HG03558 (cell line): Measurements from ENCODE around the gene PHACTR1.

Experiments
- ATAC-seq: cut with Tn5 transposase; IDR thresholded peaks from one replicate; pipeline ENCODE4 v1.9.1; 2021; ENCODE audit warnings: moderate number of reproducible peaks; ENCODE audit not compliant: unreplicated experiment; ENCODE audit errors: extremely low read depth

Gene PHACTR1

GRCh38 chr6:12973386-12973785 lies 256.8 kb downstream of the PHACTR1 start:
- no peak for ATAC-seq

- no peak for ATAC-seq
Measured at GRCh38 chr6:12974551-12974950, 258.0 kb downstream of the PHACTR1 start.

- no peak for ATAC-seq
Measured at GRCh38 chr6:12976366-12976765, 259.8 kb downstream of the PHACTR1 start.

- no peak for ATAC-seq
Measured at GRCh38 chr6:12977206-12977605, 260.6 kb downstream of the PHACTR1 start.

GRCh38 chr6:12977806-12978205 lies 261.2 kb downstream of the PHACTR1 start:
- no peak for ATAC-seq

GRCh38 chr6:12980741-12981140 lies 264.2 kb downstream of the PHACTR1 start:
- ATAC-seq = no peak

- no peak for ATAC-seq
Measured at GRCh38 chr6:12984776-12985175, 268.2 kb downstream of the PHACTR1 start.

GRCh38 chr6:12987783-12988182 lies 271.2 kb downstream of the PHACTR1 start:
- no peak for ATAC-seq

- no peak for ATAC-seq
Measured at GRCh38 chr6:12990162-12990561, 273.6 kb downstream of the PHACTR1 start.

GRCh38 chr6:12991435-12991834 lies 274.9 kb downstream of the PHACTR1 start:
- no peak for ATAC-seq

- no peak for ATAC-seq
Measured at GRCh38 chr6:12992770-12993169, 276.2 kb downstream of the PHACTR1 start.

- ATAC-seq = no peak
Measured at GRCh38 chr6:12993283-12993898, 276.8 kb downstream of the PHACTR1 start.

- no peak for ATAC-seq
Measured at GRCh38 chr6:12995419-12995818, 278.9 kb downstream of the PHACTR1 start.

- ATAC-seq = no peak
Measured at GRCh38 chr6:13000537-13000936, 284.0 kb downstream of the PHACTR1 start.

- no peak for ATAC-seq
Measured at GRCh38 chr6:13001927-13002326, 285.4 kb downstream of the PHACTR1 start.

GRCh38 chr6:13004601-13005000 lies 288.0 kb downstream of the PHACTR1 start:
- no peak for ATAC-seq

GRCh38 chr6:13005994-13006393 lies 289.4 kb downstream of the PHACTR1 start:
- no peak for ATAC-seq

GRCh38 chr6:13006578-13007300 lies 290.2 kb downstream of the PHACTR1 start:
- no peak for ATAC-seq

GRCh38 chr6:13007744-13008143 lies 291.2 kb downstream of the PHACTR1 start:
- ATAC-seq = no peak

- ATAC-seq = no peak
Measured at GRCh38 chr6:13009031-13009430, 292.5 kb downstream of the PHACTR1 start.

- ATAC-seq = no peak
Measured at GRCh38 chr6:13009461-13009860, 292.9 kb downstream of the PHACTR1 start.

GRCh38 chr6:13011612-13012146 lies 295.1 kb downstream of the PHACTR1 start:
- no peak for ATAC-seq
